CD14-positive monocyte (primary cell): ENCODE data around the gene TIPARP. TPM values are rescaled to one million over a fixed set of nuclear protein-coding genes. Genes with fewer than 3 reads are reported as not detected.

Experiments used
- DNase-seq, 3 donors: peaks; one replicate each; pipeline ENCODE4 v3.0.0-alpha.2; 2011 to 2022
- H2AFZ ChIP-seq: 2 replicates; pipeline ENCODE4 v1.6.0; 2012; ENCODE audit warnings: mild to moderate bottlenecking, low read depth, low read length, inconsistent platforms; ENCODE audit not compliant: insufficient read depth, poor library complexity, severe bottlenecking
- H3K27ac ChIP-seq, 2 donors: 1 replicate in 1 of 2; 2 replicates in 1 of 2; pipeline ENCODE4 v1.5.1; 2012 to 2013; ENCODE audit warnings: low read length in 2 of 2, control low read depth in 1 of 2, inconsistent platforms in 1 of 2, low read depth in 1 of 2, mild to moderate bottlenecking in 1 of 2
- H3K27me3 ChIP-seq, 2 donors: one replicate each; pipeline versions ENCODE4 v1.6.0 to v1.6.1; 2011 to 2013; ENCODE audit warnings: low read length in 2 of 2; ENCODE audit not compliant: control insufficient read depth in 2 of 2, insufficient read depth in 2 of 2
- H3K36me3 ChIP-seq, 2 donors: replicated peaks in 1 of 2; 1 replicate in 1 of 2; 2 replicates in 1 of 2; pipeline versions ENCODE4 v1.5.1 to v1.6.1; 2012 to 2013; ENCODE audit warnings: low read length in 2 of 2, control low read depth in 1 of 2, inconsistent platforms in 1 of 2, mild to moderate bottlenecking in 1 of 2; ENCODE audit not compliant: insufficient read depth in 2 of 2, control insufficient read depth in 1 of 2
- H3K4me1 ChIP-seq, 2 donors: 1 replicate in 1 of 2; 2 replicates in 1 of 2; pipeline versions ENCODE4 v1.5.1 to v1.6.1; 2012 to 2013; ENCODE audit warnings: low read length in 2 of 2, control low read depth in 1 of 2, inconsistent platforms in 1 of 2, mild to moderate bottlenecking in 1 of 2, moderate library complexity in 1 of 2; ENCODE audit not compliant: insufficient read depth in 2 of 2, control insufficient read depth in 1 of 2
- H3K4me2 ChIP-seq: replicated peaks from 2 replicates; pipeline ENCODE3; 2012; ENCODE audit warnings: low read length, moderate library complexity, mild to moderate bottlenecking; ENCODE audit not compliant: poor library complexity, severe bottlenecking; ENCODE audit errors: extremely low read depth
- H3K4me3 ChIP-seq, 3 experiments: fragments of 200-600 bp in 1 of 3; sonication (generic) in 1 of 3; replicated peaks in 1 of 3; 1 replicate in 2 of 3; 2 replicates in 1 of 3; pipeline ENCODE4 v1.5.1; 2011 to 2013; ENCODE audit warnings: low read length in 3 of 3, mild to moderate bottlenecking in 3 of 3, control low read depth in 2 of 3, low read depth in 2 of 3, inconsistent platforms in 1 of 3, moderate library complexity in 1 of 3
- H3K79me2 ChIP-seq: 2 replicates; pipeline ENCODE4 v1.6.0; 2012; ENCODE audit warnings: mild to moderate bottlenecking, control low read depth, inconsistent platforms, low read length, moderate library complexity; ENCODE audit not compliant: insufficient read depth
- H3K9ac ChIP-seq: 2 replicates; pipeline ENCODE4 v1.6.0; 2017; ENCODE audit warnings: low read length, mild to moderate bottlenecking; ENCODE audit not compliant: insufficient read depth, poor library complexity, severe bottlenecking
- H3K9me3 ChIP-seq, 2 donors: replicated peaks in 1 of 2; 1 replicate in 1 of 2; 2 replicates in 1 of 2; pipeline versions ENCODE4 v1.5.1 to v1.6.1; 2012 to 2013; ENCODE audit warnings: low read length in 2 of 2, control low read depth in 1 of 2; ENCODE audit not compliant: control insufficient read depth in 1 of 2, insufficient read depth in 1 of 2
- H4K20me1 ChIP-seq: 2 replicates; pipeline ENCODE4 v1.6.0; 2012; ENCODE audit warnings: mild to moderate bottlenecking, low read length, control low read depth, moderate library complexity; ENCODE audit not compliant: insufficient read depth
- H3K27ac Mint-ChIP-seq, 7 donors: one replicate each; pipeline ENCODE4 v1.8.0; 2020; ENCODE audit warnings: mild to moderate bottlenecking in 7 of 7, mixed read lengths in 7 of 7, moderate library complexity in 6 of 7, inconsistent platforms in 2 of 7
- H3K27me3 Mint-ChIP-seq, 3 donors: one replicate each; pipeline ENCODE4 v1.8.0; 2021 to 2022; ENCODE audit warnings: low read depth in 3 of 3, mild to moderate bottlenecking in 3 of 3, mixed read lengths in 3 of 3, moderate library complexity in 3 of 3, inconsistent platforms in 1 of 3
- H3K36me3 Mint-ChIP-seq, 2 donors: one replicate each; pipeline ENCODE4 v1.8.0; 2020; ENCODE audit warnings: mixed read lengths in 2 of 2, inconsistent platforms in 1 of 2, mild to moderate bottlenecking in 1 of 2
- H3K4me1 Mint-ChIP-seq: one replicate; pipeline ENCODE4 v1.8.0; 2020; ENCODE audit warnings: mild to moderate bottlenecking, mixed read lengths
- H3K4me3 Mint-ChIP-seq, 2 donors: one replicate each; pipeline ENCODE4 v1.8.0; 2020; ENCODE audit warnings: mild to moderate bottlenecking in 2 of 2, mixed read lengths in 2 of 2, moderate library complexity in 1 of 2
- H3K9me3 Mint-ChIP-seq, 7 donors: one replicate each; pipeline ENCODE4 v1.8.0; 2020 to 2022; ENCODE audit warnings: mixed read lengths in 7 of 7, mild to moderate bottlenecking in 6 of 7, moderate library complexity in 6 of 7, inconsistent platforms in 2 of 7
- CTCF ChIP-seq: fragments of 200-600 bp; IDR thresholded peaks from one replicate; pipeline ENCODE4 v1.8.0; 2022; ENCODE audit warnings: antibody characterized with exemption, mild to moderate bottlenecking
- WGBS: methylation state at CpG from one replicate; pipeline ENCODE4 v1.1.5; 2013; ENCODE audit warnings: missing lambda C conversion rate; ENCODE audit not compliant: insufficient coverage; 5-methylcytosine and 5-hydroxymethylcytosine counted together
- intact Hi-C, 2 donors: fragments of 100-400 bp; cut with micrococcal nuclease; formaldehyde crosslinking; loops; one replicate each; pipeline versions ENCODE4 v1.15.0 to v1.15.1; 2023
- polyA plus RNA-seq, 3 donors: library from polyadenylated mRNA; depleted of rRNA in 1 of 3; unstranded in 2 of 3; stranded (reverse) in 1 of 3; fragments of 300-500 nt in 2 of 3; fragments of >200 nt in 1 of 3; fragmentation: Illumina TruSeq in 2 of 3; gene quantifications; 1 replicate in 2 of 3; 2 replicates in 1 of 3; pipeline ENCODE4 v1.2.3, GENCODE V29; 2012 to 2021

Gene TIPARP
- polyA plus RNA-seq, 3 donors, result 12.7 to 42.5 (median 16.7) TPM

- H3K36me3 ChIP-seq, result no peaks in the 10 kb centered on the region
- H4K20me1 ChIP-seq, result no peaks in the 10 kb centered on the region
- Mint-ChIP-seq H3K27ac (no peak overlapping the region), H3K9me3 (no peaks in the 10 kb centered on the region), H3K27me3 (peaks cover 0 to 2% (median 0%) of the 10 kb centered on the region in 3 donors), H3K4me3 (no peak overlapping the region), H3K4me1 (peaks cover 24% of the 10 kb centered on the region), H3K36me3 (no peaks in the 10 kb centered on the region)
- H3K4me2 ChIP-seq, result no peak overlapping the region
- TF ChIP-seq CTCF, result no peak
- no peaks in the 10 kb centered on the region for H3K27me3 ChIP-seq
- no peak overlapping the region for H3K4me3 ChIP-seq
- no peaks in the 10 kb centered on the region for H3K79me2 ChIP-seq
- no peak overlapping the region for H3K27ac ChIP-seq
- WGBS, result 100% methylated on average over 1 of the region's 2 CpGs
- no peak for DNase-seq
- H3K9ac ChIP-seq, result no peak overlapping the region
- peaks cover 11 to 20% of the 10 kb centered on the region in 2 donors for H3K4me1 ChIP-seq
- H3K9me3 ChIP-seq, result no peaks in the 10 kb centered on the region
- H2AFZ ChIP-seq, result no peak overlapping the region
- intact Hi-C loops, result no loop called here
Measured at GRCh38 chr3:156657440-156657839, 16.9 kb upstream of the TIPARP start.

GRCh38 chr3:156657862-156658731 is 16.3 kb upstream of the TIPARP start:
- WGBS, result no CpG with 5 or more reads among the region's 4 CpGs
- H3K36me3 Mint-ChIP-seq, result no peaks in the 10 kb centered on the region
- H3K4me3 Mint-ChIP-seq, result no peak overlapping the region
- Histone ChIP-seq H3K36me3 (no peaks in the 10 kb centered on the region), H3K79me2 (no peaks in the 10 kb centered on the region), H3K9ac (no peak overlapping the region), H3K4me3 (no peak overlapping the region), H3K4me2 (no peak overlapping the region), H3K27ac (no peak overlapping the region), H3K9me3 (no peaks in the 10 kb centered on the region), H4K20me1 (no peaks in the 10 kb centered on the region), H3K4me1 (peaks cover 12 to 24% of the 10 kb centered on the region in 2 donors), H3K27me3 (no peaks in the 10 kb centered on the region), H2AFZ (no peak overlapping the region)
- H3K4me1 Mint-ChIP-seq, result peaks cover 28% of the 10 kb centered on the region
- peaks cover 0 to 2% (median 0%) of the 10 kb centered on the region in 3 donors for H3K27me3 Mint-ChIP-seq
- no peak for TF ChIP-seq CTCF
- intact Hi-C loops, result no loop called here
- H3K9me3 Mint-ChIP-seq, result no peaks in the 10 kb centered on the region
- no peak overlapping the region for H3K27ac Mint-ChIP-seq
- no peak for DNase-seq
